Measurements from ENCODE around the gene SLX4IP. TPM values are rescaled to one million over a fixed set of nuclear protein-coding genes. Genes with fewer than 3 reads are reported as not detected.

Gene SLX4IP
- total RNA-seq, 2 experiments from 2014 or later = 8.8 to 8.9 TPM

- Mint-ChIP-seq H3K4me3 (no peak overlapping the region), H3K4me1 (ENCODE audit: low read depth) (peaks cover 21% of the 10 kb centered on the region), H3K27me3 (ENCODE audit: low read depth) (peaks cover 41% of the 10 kb centered on the region), H3K36me3 (ENCODE audit: low read depth) (no peaks in the 10 kb centered on the region), H3K9me3 (ENCODE audit: insufficient read depth) (no peaks in the 10 kb centered on the region), H3K27ac (no peak overlapping the region)
- ChIA-PET POLR2A (no interaction called here), CTCF (interaction anchor here (1.8 kb wide), 1 partner anchor 24 kb away, joined by 4 read pairs; no protein-coding TSS in a partner anchor)
- no peak for ATAC-seq
- DNase-seq = no peak
Observed at GRCh38 chr20:10676518-10676917, 241.4 kb downstream of the SLX4IP start.

Small RNA genes within 50 kb of the gene (microRNA-seq; reads per million reads assigned to microRNA genes)
- not detected for gene MIR6870

Other genes starting within 250 kb of the SLX4IP start
- not detected for gene SNAP25, start 216.5 kb upstream of the SLX4IP start, total RNA-seq
- 1 to 10 TPM; 7.4 to 7.8 TPM for gene MKKS, start 1.1 kb upstream of the SLX4IP start, total RNA-seq
- gene JAG1, start 238.7 kb downstream of the SLX4IP start, total RNA-seq = under 1 TPM; 0.16 to 0.34 TPM